ENCODE results near the gene DLD. TPM values are rescaled to one million over a fixed set of nuclear protein-coding genes. Genes with fewer than 3 reads are reported as not detected.
"Not testable (repeated sequence)": the region's sequence is repeated elsewhere in the genome, so short reads cannot be mapped to it uniquely, and the experiment has no call there.

Gene DLD
- total RNA-seq, 2 experiments from 2014 or later = 43.8 to 82.3 TPM

- H3K9me2 ChIP-seq (ENCODE audit: insufficient read depth, low read length); DNase-seq (ENCODE audit: low spot score); H3K36me3 ChIP-seq (ENCODE audit: insufficient read depth, low read length); H3K79me2 ChIP-seq (ENCODE audit: insufficient read depth, low read depth, low read length); H3K4me2 ChIP-seq (ENCODE audit: low read length); H3K27ac ChIP-seq (ENCODE audit: low read depth, low read length, poor library complexity, severe bottlenecking); POLR2A ChIA-PET; H4K20me1 ChIP-seq (ENCODE audit: insufficient read depth, low read length); H3K4me1 ChIP-seq (ENCODE audit: insufficient read depth, low read length, poor library complexity, severe bottlenecking); H2AFZ ChIP-seq (ENCODE audit: low read length); CTCF ChIA-PET (ENCODE audit: unreplicated experiment); intact Hi-C loops (cut with micrococcal nuclease; ENCODE audit: unreplicated experiment); H3K9me3 ChIP-seq (ENCODE audit: low read length); H3K4me3 ChIP-seq (ENCODE audit: low read depth, low read length, poor library complexity, severe bottlenecking); BruUV-seq (replicated peaks): not testable (repeated sequence)
These were observed 42.8 kb upstream of the DLD start for GRCh38 chr7:107848211-107848610.

GRCh38 chr7:107850216-107850615, 40.8 kb upstream of the DLD start:
- Histone ChIP-seq H3K27ac (ENCODE audit: low read depth, low read length, poor library complexity, severe bottlenecking) (no peak overlapping the region), H2AFZ (ENCODE audit: low read length) (no peak overlapping the region), H3K4me3 (ENCODE audit: low read depth, low read length, poor library complexity, severe bottlenecking) (no peak overlapping the region), H3K36me3 (ENCODE audit: insufficient read depth, low read length) (no peaks in the 10 kb centered on the region), H3K4me1 (ENCODE audit: insufficient read depth, low read length, poor library complexity, severe bottlenecking) (no peaks in the 10 kb centered on the region), H3K4me2 (ENCODE audit: low read length) (no peak overlapping the region), H3K9me2 (ENCODE audit: insufficient read depth, low read length) (no peaks in the 10 kb centered on the region), H3K79me2 (ENCODE audit: insufficient read depth, low read depth, low read length) (no peaks in the 10 kb centered on the region), H3K9me3 (ENCODE audit: low read length) (no peaks in the 10 kb centered on the region), H4K20me1 (ENCODE audit: insufficient read depth, low read length) (no peaks in the 10 kb centered on the region)
- BruUV-seq (replicated peaks) = no TSS peak
- ChIA-PET CTCF (ENCODE audit: unreplicated experiment) (no interaction called here), POLR2A (no interaction called here)
- intact Hi-C loops (cut with micrococcal nuclease; ENCODE audit: unreplicated experiment) = no loop called here
- no peak for DNase-seq (ENCODE audit: low spot score)
- TF ChIP-seq EZH2phosphoT487 (IDR thresholded peaks at IDR 0.05; ENCODE audit: borderline replicate concordance, low read depth, low read length) (no peak), CTCF (conservative IDR thresholded peaks at IDR 0.05; ENCODE audit: low read length) (no peak)

- Histone ChIP-seq H3K36me3 (ENCODE audit: insufficient read depth, low read length) (no peaks in the 10 kb centered on the region), H3K27ac (ENCODE audit: low read depth, low read length, poor library complexity, severe bottlenecking) (no peak overlapping the region), H4K20me1 (ENCODE audit: insufficient read depth, low read length) (no peaks in the 10 kb centered on the region), H3K79me2 (ENCODE audit: insufficient read depth, low read depth, low read length) (no peaks in the 10 kb centered on the region), H3K4me3 (ENCODE audit: low read depth, low read length, poor library complexity, severe bottlenecking) (no peak overlapping the region), H3K9me3 (ENCODE audit: low read length) (no peaks in the 10 kb centered on the region), H3K9me2 (ENCODE audit: insufficient read depth, low read length) (no peaks in the 10 kb centered on the region), H3K4me1 (ENCODE audit: insufficient read depth, low read length, poor library complexity, severe bottlenecking) (no peaks in the 10 kb centered on the region), H2AFZ (ENCODE audit: low read length) (no peak overlapping the region), H3K4me2 (ENCODE audit: low read length) (no peak overlapping the region)
- ChIA-PET CTCF (ENCODE audit: unreplicated experiment) (no interaction called here), POLR2A (no interaction called here)
- TF ChIP-seq CTCF (conservative IDR thresholded peaks at IDR 0.05; ENCODE audit: low read length) = no peak
- TF ChIP-seq EZH2phosphoT487 (IDR thresholded peaks at IDR 0.05; ENCODE audit: borderline replicate concordance, low read depth, low read length) = no peak
- no peak for DNase-seq (ENCODE audit: low spot score)
- intact Hi-C loops (cut with micrococcal nuclease; ENCODE audit: unreplicated experiment) = no loop called here
- no TSS peak for BruUV-seq (replicated peaks)
These were observed 40.3 kb upstream of the DLD start for GRCh38 chr7:107850643-107851042.
